OCI-M2 (cell line): ENCODE measurements around the gene ACBD6.

Experiments
- DNase-seq: peaks from one replicate; lab custom pipeline; 2025; ENCODE audit not compliant: unreplicated experiment; lab: John Stamatoyannopoulos, UW

ACBD6 gene

DNA sequence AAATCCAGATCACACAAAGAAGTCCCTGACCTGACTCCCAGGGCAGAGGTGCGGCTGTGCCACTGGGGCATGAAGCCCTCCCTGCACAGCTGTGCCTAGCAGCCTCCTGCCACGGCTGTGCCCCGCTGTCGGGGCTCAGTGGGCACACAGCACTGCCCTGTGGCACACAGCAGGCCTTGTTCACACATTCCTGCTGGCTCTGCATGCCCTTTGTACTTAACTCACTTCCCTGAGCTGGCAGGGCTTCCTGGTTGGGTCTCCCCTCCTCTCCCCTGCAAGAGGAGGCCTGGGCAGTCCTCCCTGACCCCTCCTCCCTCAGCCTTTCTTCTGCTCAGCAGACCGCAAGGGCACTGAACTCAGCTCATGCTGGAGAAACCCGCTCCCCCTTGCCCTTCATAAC, 257.5 kb downstream of the ACBD6 start:
- DNase-seq = no peak

DNA sequence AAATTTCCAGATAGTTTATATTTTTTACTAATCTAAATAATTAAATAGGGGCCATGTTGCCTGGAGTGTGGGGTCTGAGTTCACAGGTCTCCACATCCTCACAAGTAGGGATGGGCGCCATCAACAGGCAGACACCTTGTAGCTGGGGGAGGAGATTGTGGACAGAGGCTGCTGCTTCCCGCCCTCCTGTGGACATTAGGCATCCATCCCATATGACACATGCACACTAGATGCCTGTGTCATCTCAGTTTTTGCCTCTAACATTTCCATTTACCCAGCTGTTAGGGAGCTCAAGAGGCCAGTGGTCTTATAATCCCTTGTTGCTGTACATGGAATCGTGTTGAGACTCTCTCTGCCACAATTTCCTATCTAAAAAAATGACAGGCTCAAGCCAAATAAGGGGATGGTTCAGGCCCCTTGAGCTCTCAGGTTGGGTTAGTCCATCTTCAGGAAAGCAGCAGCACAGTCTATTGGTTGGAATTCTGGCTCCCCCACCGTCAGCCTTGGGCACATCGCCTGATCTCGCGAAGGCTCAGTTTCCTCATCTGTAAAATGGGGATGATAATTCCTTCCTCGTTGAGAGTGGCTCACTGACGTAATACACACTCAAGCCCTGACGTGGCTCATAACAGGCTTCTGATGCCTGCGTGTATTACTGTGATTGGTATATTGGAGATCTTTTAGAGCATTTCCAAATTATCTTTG, 258.7 kb downstream of the ACBD6 start:
- DNase-seq = no peak

DNA sequence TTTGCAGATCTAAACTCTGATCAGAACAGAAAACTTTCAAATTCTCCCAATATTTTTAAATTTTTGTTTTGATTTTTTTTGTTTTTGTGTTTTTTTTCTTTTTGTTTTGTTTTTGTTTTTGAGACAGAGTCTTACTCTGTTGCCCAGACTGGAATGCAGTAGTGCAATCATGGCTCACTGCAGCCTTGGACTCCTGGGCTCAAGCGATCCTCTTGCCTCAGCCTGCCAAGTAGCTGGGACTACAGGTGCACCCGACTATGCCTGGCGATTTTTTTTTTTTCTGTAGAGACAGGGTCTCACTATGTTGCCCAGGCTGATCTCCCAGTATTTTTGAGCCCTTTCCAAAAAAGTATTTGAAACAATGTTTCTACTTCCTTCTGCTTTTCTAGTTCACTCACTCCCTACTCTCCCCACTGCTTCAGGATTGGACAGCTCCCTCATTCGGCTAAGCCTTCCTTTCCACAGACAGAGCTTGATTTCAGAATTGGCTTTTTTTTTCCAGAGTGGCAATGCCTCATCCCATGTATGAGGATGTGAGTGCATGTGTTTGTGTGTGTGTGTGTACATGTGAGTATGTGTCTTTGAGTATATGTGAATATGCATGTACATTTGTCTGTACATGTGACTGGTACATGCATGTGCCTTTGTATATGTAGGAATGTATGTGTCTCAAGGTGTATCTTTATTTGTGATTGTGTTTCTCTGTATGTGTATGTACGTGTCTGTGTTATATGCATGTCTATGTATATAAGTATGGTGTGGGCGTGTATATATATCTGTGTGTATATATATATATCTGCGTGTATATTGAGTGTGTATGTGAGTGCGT, 260.4 kb downstream of the ACBD6 start:
- DNase-seq = no peak

- DNase-seq = no peak
Observed at GRCh38 chr1:180239145-180240096, 263.0 kb downstream of the ACBD6 start.

GRCh38 chr1:180238675-180239074, 263.7 kb downstream of the ACBD6 start:
- DNase-seq = no peak
